ENCODE data around the gene GIPC1.

DNA sequence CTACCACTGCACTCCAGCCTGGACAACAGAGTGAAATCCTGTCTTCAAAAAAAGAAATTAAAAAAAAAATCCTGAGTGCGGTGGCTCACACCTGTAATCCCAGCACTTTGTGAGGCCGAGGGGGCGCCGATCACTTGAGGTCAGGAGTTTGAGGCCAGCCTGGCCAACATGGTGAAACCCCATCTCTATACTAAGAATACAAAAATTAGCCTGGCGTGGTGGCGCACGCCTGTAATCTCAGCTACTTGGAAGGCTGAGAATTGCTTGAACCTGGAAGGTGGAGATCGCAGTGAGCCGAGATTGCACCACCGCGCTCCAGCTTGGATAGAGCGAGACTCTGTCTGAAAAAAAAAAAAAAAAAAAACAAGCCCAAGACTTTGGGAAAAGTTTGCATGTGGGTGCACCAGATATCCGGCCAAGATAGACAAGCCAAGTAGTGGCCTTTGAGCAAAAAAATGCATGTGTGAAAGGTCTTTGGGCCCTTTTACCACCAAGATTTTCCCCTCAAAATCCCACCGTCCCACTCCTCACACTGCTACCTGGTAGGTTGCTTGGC is 16.6 kb upstream of the GIPC1 start:
- no peak for TF ChIP-seq MEF2A (IDR thresholded peaks at IDR 0.05; ENCODE audit: borderline replicate concordance, low read depth)
- TF ChIP-seq, protein P1, sequence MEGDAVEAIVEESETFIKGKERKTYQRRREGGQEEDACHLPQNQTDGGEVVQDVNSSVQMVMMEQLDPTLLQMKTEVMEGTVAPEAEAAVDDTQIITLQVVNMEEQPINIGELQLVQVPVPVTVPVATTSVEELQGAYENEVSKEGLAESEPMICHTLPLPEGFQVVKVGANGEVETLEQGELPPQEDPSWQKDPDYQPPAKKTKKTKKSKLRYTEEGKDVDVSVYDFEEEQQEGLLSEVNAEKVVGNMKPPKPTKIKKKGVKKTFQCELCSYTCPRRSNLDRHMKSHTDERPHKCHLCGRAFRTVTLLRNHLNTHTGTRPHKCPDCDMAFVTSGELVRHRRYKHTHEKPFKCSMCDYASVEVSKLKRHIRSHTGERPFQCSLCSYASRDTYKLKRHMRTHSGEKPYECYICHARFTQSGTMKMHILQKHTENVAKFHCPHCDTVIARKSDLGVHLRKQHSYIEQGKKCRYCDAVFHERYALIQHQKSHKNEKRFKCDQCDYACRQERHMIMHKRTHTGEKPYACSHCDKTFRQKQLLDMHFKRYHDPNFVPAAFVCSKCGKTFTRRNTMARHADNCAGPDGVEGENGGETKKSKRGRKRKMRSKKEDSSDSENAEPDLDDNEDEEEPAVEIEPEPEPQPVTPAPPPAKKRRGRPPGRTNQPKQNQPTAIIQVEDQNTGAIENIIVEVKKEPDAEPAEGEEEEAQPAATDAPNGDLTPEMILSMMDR (IDR thresholded peaks at IDR 0.05): no peak
